GM12878 (cell line): ENCODE results near the gene WHRN. TPM values are rescaled to one million over a fixed set of nuclear protein-coding genes. Genes with fewer than 3 reads are reported as not detected.

ENCODE experiments used
- ATAC-seq: fragments of 200-7000 bp; cut with Tn5 transposase; 3 replicates; pipeline ENCODE4 v1.9.1; 2020; ENCODE audit warnings: mild to moderate bottlenecking, moderate library complexity
- BruUV-seq: library from RNA; stranded (reverse); fragments of 400-500 nt; replicated peaks from 2 replicates; lab custom pipeline; 2021; lab: Mats Ljungman, UMichigan
- CTCF ChIA-PET: fragments of 300-600 bp; sonication (Branson Sonifier 250); formaldehyde crosslinking; extraction: SDS; loops from one replicate; lab custom pipeline; 2021; ENCODE audit warnings: inconsistent platforms; lab: Yijun Ruan, JAX
- POLR2A ChIA-PET: fragments of 350-600 bp; formaldehyde crosslinking; extraction: SDS; loops from one replicate; lab custom pipeline; 2021; ENCODE audit warnings: inconsistent platforms; lab: Charles Lee
- RAD21 ChIA-PET: fragments of 300-600 bp; sonication (Branson Sonifier 250); formaldehyde crosslinking; loops from one replicate; lab custom pipeline; 2023; ENCODE audit warnings: antibody characterized with exemption; ENCODE audit not compliant: unreplicated experiment; lab: Charles Lee
- SMC1A ChIA-PET: fragments of 300-600 bp; sonication (Branson Sonifier 250); formaldehyde crosslinking; loops from one replicate; lab custom pipeline; 2023; ENCODE audit not compliant: unreplicated experiment, uncharacterized antibody; lab: Charles Lee
- DNase-seq: peaks from one replicate; pipeline ENCODE4 v3.0.0-alpha.2; 2011; ENCODE audit warnings: low read depth, low spot score
- FAIRE-seq: peaks from 3 replicates; lab custom pipeline; 2011; peaks lifted over from hg19 to GRCh38; lab: Jason Lieb, UNC
- H2AFZ ChIP-seq: 2 replicates; pipeline ENCODE4 v1.6.0; 2011; ENCODE audit warnings: low read depth, low read length, control low read depth; ENCODE audit not compliant: control insufficient read depth
- H3K27ac ChIP-seq: 2 replicates; pipeline ENCODE4 v1.5.1; 2011; ENCODE audit warnings: control low read depth; ENCODE audit not compliant: control insufficient read depth, insufficient read depth
- H3K27me3 ChIP-seq, 2 experiments: replicated peaks in 1 of 2; 2 replicates each; pipeline versions ENCODE4 v1.6.0 to v1.6.1; 2011; ENCODE audit warnings: low read length in 1 of 2; ENCODE audit not compliant: control insufficient read depth in 2 of 2, insufficient read depth in 2 of 2
- H3K36me3 ChIP-seq, 2 experiments: 2 replicates each; pipeline ENCODE4 v1.5.1; 2011; ENCODE audit warnings: low read length in 1 of 2; ENCODE audit not compliant: control insufficient read depth in 2 of 2, insufficient read depth in 2 of 2
- H3K4me1 ChIP-seq: 2 replicates; pipeline ENCODE4 v1.6.1; 2011; ENCODE audit warnings: mild to moderate bottlenecking, low read length, moderate library complexity, mixed read lengths; ENCODE audit not compliant: control insufficient read depth, insufficient read depth
- H3K4me2 ChIP-seq: 2 replicates; pipeline ENCODE4 v1.6.0; 2011; ENCODE audit warnings: control low read depth; ENCODE audit not compliant: control insufficient read depth, insufficient read depth
- H3K4me3 ChIP-seq: fragments of 200-600 bp; sonication (generic); 2 replicates; pipeline ENCODE4 v1.5.1; 2016
- H3K79me2 ChIP-seq: 2 replicates; pipeline ENCODE4 v1.6.0; 2011; ENCODE audit warnings: low read length; ENCODE audit not compliant: control insufficient read depth, insufficient read depth
- H3K9ac ChIP-seq: 2 replicates; pipeline ENCODE4 v1.8.0; 2011; ENCODE audit warnings: low read length, control low read depth, mixed read lengths; ENCODE audit not compliant: control insufficient read depth, insufficient read depth
- H3K9me3 ChIP-seq: replicated peaks from 3 replicates; pipeline ENCODE4 v1.5.1; 2011; ENCODE audit warnings: mild to moderate bottlenecking, low read length; ENCODE audit not compliant: control insufficient read depth, insufficient read depth
- H4K20me1 ChIP-seq: 2 replicates; pipeline ENCODE4 v1.6.0; 2011; ENCODE audit not compliant: control insufficient read depth, insufficient read depth
- BCL11A ChIP-seq: IDR thresholded peaks from 2 replicates; pipeline ENCODE4 v1.6.1; 2011; ENCODE audit warnings: low read depth, low read length
- EP300 ChIP-seq, 2 experiments: fragments of 150-350 bp in 1 of 2; IDR thresholded peaks; 2 replicates each; pipeline ENCODE4 v1.6.1; 2011 to 2012; ENCODE audit warnings: low read depth in 2 of 2, low read length in 2 of 2, borderline replicate concordance in 1 of 2, improper control_type of control experiment in 1 of 2, inconsistent platforms in 1 of 2; ENCODE audit not compliant: control insufficient read depth in 1 of 2
- JUNB ChIP-seq: IDR thresholded peaks from 2 replicates; pipeline ENCODE4 v1.6.1; 2016; ENCODE audit warnings: antibody characterized with exemption, mild to moderate bottlenecking
- NFXL1 ChIP-seq: fragments of 450-650 bp; IDR thresholded peaks from 2 replicates; pipeline ENCODE4 v1.6.1; 2017; ENCODE audit warnings: antibody characterized with exemption, mild to moderate bottlenecking, borderline replicate concordance
- NR2F1 ChIP-seq: fragments of 450-650 bp; conservative IDR thresholded peaks from 2 replicates; pipeline ENCODE4 v1.6.1; 2017; ENCODE audit warnings: mild to moderate bottlenecking
- NRF1 ChIP-seq: conservative IDR thresholded peaks from 2 replicates; pipeline ENCODE4 v1.6.1; 2011; ENCODE audit warnings: mild to moderate bottlenecking, low read depth, low read length, improper control_type of control experiment
- USF1 ChIP-seq: IDR thresholded peaks from 2 replicates; pipeline ENCODE4 v1.6.1; 2011; ENCODE audit warnings: borderline replicate concordance, low read depth, mild to moderate bottlenecking, moderate library complexity, mixed read lengths, low read length; ENCODE audit not compliant: insufficient read depth; ENCODE audit errors: extremely low read length
- WGBS: methylation state at CpG from one replicate; pipeline ENCODE4 v1.1.6; 2016; ENCODE audit warnings: low lambda C conversion rate; ENCODE audit not compliant: insufficient replicate concordance, insufficient coverage; ENCODE audit errors: missing lambda C conversion rate; 5-methylcytosine and 5-hydroxymethylcytosine counted together
- in situ Hi-C: fragments of 300-500 bp; cut with MboI; formaldehyde crosslinking; loops from 9 replicates; pipeline ENCODE4 v1.14.3; 2018; ENCODE audit warnings: mixed read lengths
- intact Hi-C: fragments of 100-400 bp; cut with micrococcal nuclease; formaldehyde crosslinking; loops from one replicate; pipeline ENCODE4 v1.14.2; 2022; ENCODE audit not compliant: unreplicated experiment
- polyA plus RNA-seq, 11 experiments: library from polyadenylated mRNA; depleted of rRNA in 4 of 11; unstranded in 6 of 11; stranded (reverse) in 5 of 11; fragments of >200 nt; fragmentation: Nextera tagmentation in 4 of 11; fragmentation: Illumina TruSeq in 1 of 11; extraction: Ambion mirVana in 4 of 11; extraction: Trizol in 1 of 11; gene quantifications; 1 replicate in 1 of 11; 2 replicates in 10 of 11; pipeline versions ENCODE4 v1.2.1 to v1.2.3, GENCODE V29; 2011 to 2016; ENCODE audit warnings: inconsistent platforms in 2 of 11, missing spikeins in 2 of 11, low read depth in 1 of 11
- total RNA-seq, 4 experiments: library from RNA; depleted of rRNA in 3 of 4; stranded (reverse); fragments of >200 nt in 3 of 4; fragmentation: Illumina TruSeq in 1 of 4; extraction: Trizol in 1 of 4; gene quantifications; 2 replicates each; pipeline versions ENCODE4 v1.2.1 to v1.2.3, GENCODE V29; 2013 to 2021
- TF ChIP-seq, protein P1 (sequence below), 3 experiments: IDR thresholded peaks in 2 of 3; conservative IDR thresholded peaks in 1 of 3; 2 replicates each; pipeline ENCODE4 v1.5.1; 2011; ENCODE audit warnings: low read depth in 3 of 3, low read length in 3 of 3, mild to moderate bottlenecking in 3 of 3, control low read depth in 2 of 3, moderate library complexity in 2 of 3, inconsistent platforms in 1 of 3, mixed read lengths in 1 of 3; ENCODE audit not compliant: control insufficient read depth in 2 of 3, insufficient read depth in 1 of 3; ENCODE audit errors: extremely low read depth in 1 of 3

WHRN gene
- total and polyA plus RNA-seq, 10 of the 15 experiments (the other 5 are each of a cell fraction or from before 2014, with no cell fraction given), result 0.04 to 18.2 (median 0.68) TPM; not detected in 1

DNA sequence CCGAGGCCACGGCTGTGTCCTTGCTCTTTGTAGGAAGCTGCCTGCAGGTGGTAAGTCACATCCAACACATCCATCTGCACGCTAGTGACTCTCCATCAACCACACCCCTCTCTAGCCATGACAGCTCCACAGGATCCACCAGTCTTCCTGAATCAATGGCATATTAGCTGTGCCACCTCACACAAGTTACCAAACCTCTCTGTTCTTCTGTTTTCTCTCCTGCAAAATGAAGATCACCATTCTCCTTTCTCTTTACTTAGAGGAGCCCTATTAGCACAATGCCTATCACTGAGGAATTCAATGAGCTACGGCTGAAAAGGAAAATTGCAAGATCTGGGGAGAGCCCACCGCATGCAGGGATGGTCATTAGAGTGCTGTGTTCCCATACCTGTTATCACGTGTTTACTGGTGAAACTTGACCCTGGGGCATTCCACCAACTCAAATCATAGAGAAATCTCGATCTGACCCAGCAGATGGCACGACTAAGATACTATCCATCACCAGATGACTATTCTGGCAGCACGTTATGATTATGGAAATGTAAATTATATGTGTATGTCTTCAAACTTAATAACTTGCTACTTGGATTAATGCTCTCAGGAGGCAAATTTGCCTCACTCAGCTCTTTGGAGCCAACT is 20.9 kb downstream of the WHRN start:
- TF ChIP-seq JUNB (0 out of 2 replicates have a peak, but pooled peaks have one; percentile 35), NRF1 (no peak), USF1 (no peak), EP300 (IDR thresholded peaks at IDR 0.05; ENCODE audit: borderline replicate concordance in 1 of 2, control insufficient read depth in 1 of 2, low read depth in 2 of 2, low read length in 2 of 2) (0 out of 4 replicates have a peak, but pooled peaks of 1 of the 2 experiments have one; percentile 0), BCL11A (0 out of 2 replicates have a peak, but pooled peaks have one; percentile 19), NFXL1 (0 out of 2 replicates have a peak, but pooled peaks have one; percentile 45), NR2F1 (peak; percentile 15; the same call in 1 of the 2 replicates)
- TF ChIP-seq, protein P1, sequence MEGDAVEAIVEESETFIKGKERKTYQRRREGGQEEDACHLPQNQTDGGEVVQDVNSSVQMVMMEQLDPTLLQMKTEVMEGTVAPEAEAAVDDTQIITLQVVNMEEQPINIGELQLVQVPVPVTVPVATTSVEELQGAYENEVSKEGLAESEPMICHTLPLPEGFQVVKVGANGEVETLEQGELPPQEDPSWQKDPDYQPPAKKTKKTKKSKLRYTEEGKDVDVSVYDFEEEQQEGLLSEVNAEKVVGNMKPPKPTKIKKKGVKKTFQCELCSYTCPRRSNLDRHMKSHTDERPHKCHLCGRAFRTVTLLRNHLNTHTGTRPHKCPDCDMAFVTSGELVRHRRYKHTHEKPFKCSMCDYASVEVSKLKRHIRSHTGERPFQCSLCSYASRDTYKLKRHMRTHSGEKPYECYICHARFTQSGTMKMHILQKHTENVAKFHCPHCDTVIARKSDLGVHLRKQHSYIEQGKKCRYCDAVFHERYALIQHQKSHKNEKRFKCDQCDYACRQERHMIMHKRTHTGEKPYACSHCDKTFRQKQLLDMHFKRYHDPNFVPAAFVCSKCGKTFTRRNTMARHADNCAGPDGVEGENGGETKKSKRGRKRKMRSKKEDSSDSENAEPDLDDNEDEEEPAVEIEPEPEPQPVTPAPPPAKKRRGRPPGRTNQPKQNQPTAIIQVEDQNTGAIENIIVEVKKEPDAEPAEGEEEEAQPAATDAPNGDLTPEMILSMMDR (IDR thresholded peaks at IDR 0.05 in 2 of 3, conservative IDR thresholded peaks at IDR 0.05 in 1 of 3; ENCODE audit: control insufficient read depth in 2 of 3, extremely low read depth in 1 of 3, insufficient read depth in 1 of 3, low read depth in 3 of 3, low read length in 3 of 3), result no peak
- no TSS peak for BruUV-seq
- DNase-seq (no peak), ATAC-seq (peak; percentile 20), FAIRE-seq (no peak)
- Histone ChIP-seq H3K36me3 (no peaks in the 10 kb centered on the region), H2AFZ (no peak overlapping the region; the same call in 1 of the 2 replicates), H3K79me2 (no peaks in the 10 kb centered on the region), H4K20me1 (no peaks in the 10 kb centered on the region), H3K27me3 (peaks cover 0 to 3% of the 10 kb centered on the region in 2 experiments; a peak in 3 of 4 replicates), H3K4me2 (no peak overlapping the region), H3K27ac (no peak overlapping the region), H3K9ac (no peak overlapping the region), H3K9me3 (no peaks in the 10 kb centered on the region), H3K4me1 (peaks cover 15% of the 10 kb centered on the region), H3K4me3 (no peak overlapping the region)
- POLR2A ChIA-PET, result interaction anchor here (0.7 to 6.4 kb wide), 7 partner anchors 18 to 135 kb away, joined by 3 to 85 read pairs (median 3); partner anchors contain the start of genes AKNA and WHRN
- 20% methylated on average over 9 of the region's 9 CpGs for WGBS
- CTCF ChIA-PET, result interaction anchor here (1.3 to 7.7 kb wide), 9 partner anchors 21 to 177 kb away, joined by 4 to 256 read pairs (median 5); partner anchors contain the start of gene WHRN
- intact Hi-C loops (loop anchor here (1.0 kb wide), 1 partner anchor 106 kb away; no protein-coding TSS in a partner anchor), in situ Hi-C loops (no loop called here)
- RAD21 ChIA-PET, result interaction anchor here (0.6 to 6.4 kb wide), 13 partner anchors 18 to 530 kb away, joined by 3 to 104 read pairs (median 5); partner anchors contain the start of genes TMEM268 and WHRN
- SMC1A ChIA-PET, result interaction anchor here (0.8 to 8.3 kb wide), 14 partner anchors 9 to 168 kb away, joined by 3 to 177 read pairs (median 5); partner anchors contain the start of gene WHRN
